GM12878 (cell line): ENCODE data around the gene FBXO3. TPM values are rescaled to one million over a fixed set of nuclear protein-coding genes. Genes with fewer than 3 reads are reported as not detected.
"Not testable (repeated sequence)": the region's sequence is repeated elsewhere in the genome, so short reads cannot be mapped to it uniquely, and the experiment has no call there.

Source experiments
- ATAC-seq: fragments of 200-7000 bp; cut with Tn5 transposase; 3 replicates; pipeline ENCODE4 v1.9.1; 2020; ENCODE audit warnings: mild to moderate bottlenecking, moderate library complexity
- BruUV-seq: library from RNA; stranded (reverse); fragments of 400-500 nt; replicated peaks from 2 replicates; lab custom pipeline; 2021; lab: Mats Ljungman, UMichigan
- CTCF ChIA-PET: fragments of 300-600 bp; sonication (Branson Sonifier 250); formaldehyde crosslinking; extraction: SDS; loops from one replicate; lab custom pipeline; 2021; ENCODE audit warnings: inconsistent platforms; lab: Yijun Ruan, JAX
- POLR2A ChIA-PET: fragments of 350-600 bp; formaldehyde crosslinking; extraction: SDS; loops from one replicate; lab custom pipeline; 2021; ENCODE audit warnings: inconsistent platforms; lab: Charles Lee
- RAD21 ChIA-PET: fragments of 300-600 bp; sonication (Branson Sonifier 250); formaldehyde crosslinking; loops from one replicate; lab custom pipeline; 2023; ENCODE audit warnings: antibody characterized with exemption; ENCODE audit not compliant: unreplicated experiment; lab: Charles Lee
- SMC1A ChIA-PET: fragments of 300-600 bp; sonication (Branson Sonifier 250); formaldehyde crosslinking; loops from one replicate; lab custom pipeline; 2023; ENCODE audit not compliant: unreplicated experiment, uncharacterized antibody; lab: Charles Lee
- DNase-seq: peaks from one replicate; pipeline ENCODE4 v3.0.0-alpha.2; 2011; ENCODE audit warnings: low read depth, low spot score
- FAIRE-seq: peaks from 3 replicates; lab custom pipeline; 2011; peaks lifted over from hg19 to GRCh38; lab: Jason Lieb, UNC
- H2AFZ ChIP-seq: 2 replicates; pipeline ENCODE4 v1.6.0; 2011; ENCODE audit warnings: low read depth, low read length, control low read depth; ENCODE audit not compliant: control insufficient read depth
- H3K27ac ChIP-seq: 2 replicates; pipeline ENCODE4 v1.5.1; 2011; ENCODE audit warnings: control low read depth; ENCODE audit not compliant: control insufficient read depth, insufficient read depth
- H3K27me3 ChIP-seq, 2 experiments: replicated peaks in 1 of 2; 2 replicates each; pipeline versions ENCODE4 v1.6.0 to v1.6.1; 2011; ENCODE audit warnings: low read length in 1 of 2; ENCODE audit not compliant: control insufficient read depth in 2 of 2, insufficient read depth in 2 of 2
- H3K36me3 ChIP-seq, 2 experiments: 2 replicates each; pipeline ENCODE4 v1.5.1; 2011; ENCODE audit warnings: low read length in 1 of 2; ENCODE audit not compliant: control insufficient read depth in 2 of 2, insufficient read depth in 2 of 2
- H3K4me1 ChIP-seq: 2 replicates; pipeline ENCODE4 v1.6.1; 2011; ENCODE audit warnings: mild to moderate bottlenecking, low read length, moderate library complexity, mixed read lengths; ENCODE audit not compliant: control insufficient read depth, insufficient read depth
- H3K4me2 ChIP-seq: 2 replicates; pipeline ENCODE4 v1.6.0; 2011; ENCODE audit warnings: control low read depth; ENCODE audit not compliant: control insufficient read depth, insufficient read depth
- H3K4me3 ChIP-seq: fragments of 200-600 bp; sonication (generic); 2 replicates; pipeline ENCODE4 v1.5.1; 2016
- H3K79me2 ChIP-seq: 2 replicates; pipeline ENCODE4 v1.6.0; 2011; ENCODE audit warnings: low read length; ENCODE audit not compliant: control insufficient read depth, insufficient read depth
- H3K9ac ChIP-seq: 2 replicates; pipeline ENCODE4 v1.8.0; 2011; ENCODE audit warnings: low read length, control low read depth, mixed read lengths; ENCODE audit not compliant: control insufficient read depth, insufficient read depth
- H3K9me3 ChIP-seq: replicated peaks from 3 replicates; pipeline ENCODE4 v1.5.1; 2011; ENCODE audit warnings: mild to moderate bottlenecking, low read length; ENCODE audit not compliant: control insufficient read depth, insufficient read depth
- H4K20me1 ChIP-seq: 2 replicates; pipeline ENCODE4 v1.6.0; 2011; ENCODE audit not compliant: control insufficient read depth, insufficient read depth
- CBX3 ChIP-seq: fragments of 200-600 bp; sonication (generic); IDR thresholded peaks from 2 replicates; pipeline ENCODE4 v1.6.1; 2016; ENCODE audit warnings: low read depth, borderline replicate concordance
- CHD4 ChIP-seq: fragments of 200-600 bp; sonication (generic); IDR thresholded peaks from 2 replicates; pipeline ENCODE4 v1.6.1; 2016; ENCODE audit warnings: mild to moderate bottlenecking
- DPF2 ChIP-seq: fragments of 450-650 bp; IDR thresholded peaks from 2 replicates; pipeline ENCODE4 v1.6.1; 2017; ENCODE audit warnings: mild to moderate bottlenecking
- EZH2 ChIP-seq: IDR thresholded peaks from 2 replicates; pipeline ENCODE4 v1.6.1; 2012; ENCODE audit warnings: low read depth, mild to moderate bottlenecking, control low read depth, inconsistent platforms, low read length, borderline replicate concordance; ENCODE audit not compliant: control insufficient read depth
- FOS ChIP-seq: IDR thresholded peaks from 3 replicates; pipeline ENCODE4 v1.6.1; 2011; ENCODE audit warnings: borderline replicate concordance; ENCODE audit not compliant: insufficient read length; ENCODE audit errors: extremely low read depth
- IKZF2 ChIP-seq, 2 experiments: fragments of 450-650 bp; IDR thresholded peaks; 2 replicates each; pipeline ENCODE4 v1.6.1; 2017; ENCODE audit warnings: mild to moderate bottlenecking in 2 of 2, moderate library complexity in 2 of 2
- NFYA ChIP-seq: IDR thresholded peaks from 2 replicates; pipeline ENCODE4 v1.6.1; 2011; ENCODE audit warnings: low read depth, mild to moderate bottlenecking, low read length, improper control_type of control experiment, borderline replicate concordance
- NRF1 ChIP-seq: conservative IDR thresholded peaks from 2 replicates; pipeline ENCODE4 v1.6.1; 2011; ENCODE audit warnings: mild to moderate bottlenecking, low read depth, low read length, improper control_type of control experiment
- PML ChIP-seq: IDR thresholded peaks from 2 replicates; pipeline ENCODE4 v1.6.1; 2012; ENCODE audit warnings: low read length, inconsistent platforms
- POLR2A ChIP-seq: IDR thresholded peaks from 2 replicates; pipeline ENCODE4 v1.6.1; 2011; ENCODE audit warnings: low read depth, mild to moderate bottlenecking, low read length
- POU2F2 ChIP-seq: IDR thresholded peaks from 3 replicates; pipeline ENCODE4 v1.6.1; 2011; ENCODE audit warnings: low read depth, mild to moderate bottlenecking, low read length, borderline replicate concordance
- PRDM15 ChIP-seq: fragments of 450-650 bp; formaldehyde crosslinking; IDR thresholded peaks from 2 replicates; pipeline ENCODE4 v1.4.0; 2020; ENCODE audit warnings: mild to moderate bottlenecking, moderate library complexity
- SIN3A ChIP-seq: IDR thresholded peaks from 2 replicates; pipeline ENCODE4 v1.6.1; 2012; ENCODE audit warnings: low read depth, low read length, improper control_type of control experiment
- TCF7 ChIP-seq: IDR thresholded peaks from 2 replicates; pipeline ENCODE4 v1.6.1; 2014; ENCODE audit warnings: antibody characterized with exemption, borderline replicate concordance
- ZNF217 ChIP-seq: fragments of 450-650 bp; IDR thresholded peaks from 2 replicates; pipeline ENCODE4 v1.6.1; 2017; ENCODE audit warnings: antibody characterized with exemption, mild to moderate bottlenecking
- WGBS: methylation state at CpG from one replicate; pipeline ENCODE4 v1.1.6; 2016; ENCODE audit warnings: low lambda C conversion rate; ENCODE audit not compliant: insufficient replicate concordance, insufficient coverage; ENCODE audit errors: missing lambda C conversion rate; 5-methylcytosine and 5-hydroxymethylcytosine counted together
- in situ Hi-C: fragments of 300-500 bp; cut with MboI; formaldehyde crosslinking; loops from 9 replicates; pipeline ENCODE4 v1.14.3; 2018; ENCODE audit warnings: mixed read lengths
- intact Hi-C: fragments of 100-400 bp; cut with micrococcal nuclease; formaldehyde crosslinking; loops from one replicate; pipeline ENCODE4 v1.14.2; 2022; ENCODE audit not compliant: unreplicated experiment
- polyA plus RNA-seq, 11 experiments: library from polyadenylated mRNA; depleted of rRNA in 4 of 11; unstranded in 6 of 11; stranded (reverse) in 5 of 11; fragments of >200 nt; fragmentation: Nextera tagmentation in 4 of 11; fragmentation: Illumina TruSeq in 1 of 11; extraction: Ambion mirVana in 4 of 11; extraction: Trizol in 1 of 11; gene quantifications; 1 replicate in 1 of 11; 2 replicates in 10 of 11; pipeline versions ENCODE4 v1.2.1 to v1.2.3, GENCODE V29; 2011 to 2016; ENCODE audit warnings: inconsistent platforms in 2 of 11, missing spikeins in 2 of 11, low read depth in 1 of 11
- total RNA-seq, 4 experiments: library from RNA; depleted of rRNA in 3 of 4; stranded (reverse); fragments of >200 nt in 3 of 4; fragmentation: Illumina TruSeq in 1 of 4; extraction: Trizol in 1 of 4; gene quantifications; 2 replicates each; pipeline versions ENCODE4 v1.2.1 to v1.2.3, GENCODE V29; 2013 to 2021

Gene FBXO3
- total and polyA plus RNA-seq, 10 of the 15 experiments (the other 5 are each of a cell fraction or from before 2014, with no cell fraction given) = 8.9 to 33.4 (median 13.8) TPM

- Histone ChIP-seq H2AFZ (no peak overlapping the region), H3K36me3 (peaks cover 0 to 4% of the 10 kb centered on the region in 2 experiments; a peak in 1 of 4 replicates), H3K9ac (no peak overlapping the region), H3K4me2 (peak overlapping the region; percentile 22; the same call in 1 of the 2 replicates), H3K79me2 (peaks cover 60% of the 10 kb centered on the region), H3K27me3 (no peaks in the 10 kb centered on the region), H3K27ac (no peak overlapping the region), H3K9me3 (no peaks in the 10 kb centered on the region), H3K4me1 (peaks cover 17% of the 10 kb centered on the region), H3K4me3 (no peak overlapping the region), H4K20me1 (no peaks in the 10 kb centered on the region)
- CTCF ChIA-PET = interaction anchor here (1.0 kb wide), 2 partner anchors 12 to 15 kb away, joined by 4 to 7 read pairs; no protein-coding TSS in a partner anchor
- DNase-seq (no peak), ATAC-seq (no peak), FAIRE-seq (no peak)
- 92% methylated on average over 7 of the region's 7 CpGs for WGBS
- RAD21 ChIA-PET = interaction anchor here (1.1 kb wide), 1 partner anchor 12 kb away, joined by 3 read pairs; no protein-coding TSS in a partner anchor
- intact Hi-C loops (no loop called here), in situ Hi-C loops (no loop called here)
- SMC1A ChIA-PET = interaction anchor here (2.4 kb wide), 1 partner anchor 14 kb away, joined by 11 read pairs; no protein-coding TSS in a partner anchor
- TF ChIP-seq EZH2 (no peak), PRDM15 (CRISPR knock-in tag) (no peak), NFYA (no peak), FOS (no peak), DPF2 (no peak), NRF1 (no peak), SIN3A (no peak), PML (no peak), IKZF2 (IDR thresholded peaks at IDR 0.05) (no peak), POLR2A (no peak), CBX3 (no peak), POU2F2 (no peak), TCF7 (no peak), CHD4 (no peak), ZNF217 (no peak)
- POLR2A ChIA-PET = no interaction called here
- BruUV-seq = no TSS peak
These were observed 43.6 kb downstream of the FBXO3 start for GRCh38 chr11:33730716-33731115.

DNA sequence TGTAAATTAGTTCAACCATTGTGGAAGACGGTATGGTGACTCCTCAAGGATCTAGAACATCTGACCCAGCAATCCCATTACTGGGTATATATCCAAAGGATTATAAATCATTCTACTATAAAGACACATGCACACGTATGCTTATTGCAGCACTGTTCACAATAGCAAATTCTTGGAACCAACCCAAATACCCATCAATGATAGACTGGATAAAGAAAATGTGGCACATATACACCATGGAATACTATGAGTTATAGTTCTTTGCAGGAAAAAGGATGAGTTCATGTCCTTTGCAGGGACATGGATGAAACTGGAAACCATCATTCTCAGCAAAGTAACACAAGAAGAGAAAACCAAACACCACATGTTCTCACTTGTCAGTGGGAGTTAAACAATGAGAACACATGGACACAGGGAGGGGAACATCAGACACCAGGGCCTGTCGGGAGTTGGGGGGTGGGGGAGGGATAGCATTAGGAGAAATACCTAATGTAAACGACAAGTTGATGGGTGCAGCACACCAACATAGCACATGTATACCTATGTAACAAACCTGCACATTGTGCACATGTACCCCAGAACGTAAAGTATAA, 45.2 kb downstream of the FBXO3 start:
- H3K36me3 ChIP-seq, H2AFZ ChIP-seq, FAIRE-seq, H3K9ac ChIP-seq, POLR2A ChIA-PET, intact Hi-C loops, H3K9me3 ChIP-seq, H4K20me1 ChIP-seq, RAD21 ChIA-PET, SMC1A ChIA-PET, ATAC-seq, BruUV-seq, H3K4me3 ChIP-seq, H3K27ac ChIP-seq, DNase-seq, H3K4me2 ChIP-seq, H3K27me3 ChIP-seq, in situ Hi-C loops: not testable (repeated sequence)
- WGBS = 100% methylated on average over 5 of the region's 5 CpGs
- Histone ChIP-seq H3K79me2 (peaks cover 60% of the 10 kb centered on the region), H3K4me1 (peaks cover 19% of the 10 kb centered on the region)
- CTCF ChIA-PET = interaction anchor here (1.9 kb wide), 1 partner anchor 12 kb away, joined by 4 read pairs; no protein-coding TSS in a partner anchor
